SK-N-SH (cell line): ENCODE measurements around the gene TYROBP.

Experiments used
- CTCF ChIP-seq: fragments of 200-600 bp; sonication (generic); IDR thresholded peaks from 2 replicates; pipeline ENCODE4 v1.6.1; 2017; ENCODE audit warnings: antibody characterized with exemption, mild to moderate bottlenecking, moderate library complexity
- JUND ChIP-seq: IDR thresholded peaks from 2 replicates; pipeline ENCODE4 v1.4.0; 2012
- USF2 ChIP-seq: fragments of 150-350 bp; IDR thresholded peaks from 2 replicates; pipeline ENCODE4 v1.6.1; 2017; ENCODE audit warnings: antibody characterized with exemption, low read length, low read depth, borderline replicate concordance

GRCh38 chr19:35908010-35908441 is at the start of gene TYROBP:
- TF ChIP-seq CTCF (no peak), USF2 (no peak), JUND (no peak)
